Ovary (tissue), 3 donors: ENCODE measurements around the gene PLPPR3.

Experiments
- CTCF ChIP-seq, 3 donors: fragments of 450-650 bp in 2 of 3; fragments of 200-600 bp in 1 of 3; IDR thresholded peaks; one replicate each; pipeline versions ENCODE4 v1.5.1 to v1.8.0; 2016 to 2022; ENCODE audit warnings: antibody characterized with exemption in 3 of 3, mild to moderate bottlenecking in 1 of 3
- EP300 ChIP-seq: sonication (generic); formaldehyde crosslinking; IDR thresholded peaks from one replicate; pipeline ENCODE4 v1.6.1; 2017; ENCODE audit warnings: antibody characterized with exemption
- POLR2A ChIP-seq: fragments of 450-650 bp; IDR thresholded peaks from one replicate; pipeline ENCODE4 v1.6.1; 2017; ENCODE audit warnings: antibody characterized with exemption, mild to moderate bottlenecking, moderate library complexity
- donor health status: DM: no; HTN: no; CAD: no.

DNA sequence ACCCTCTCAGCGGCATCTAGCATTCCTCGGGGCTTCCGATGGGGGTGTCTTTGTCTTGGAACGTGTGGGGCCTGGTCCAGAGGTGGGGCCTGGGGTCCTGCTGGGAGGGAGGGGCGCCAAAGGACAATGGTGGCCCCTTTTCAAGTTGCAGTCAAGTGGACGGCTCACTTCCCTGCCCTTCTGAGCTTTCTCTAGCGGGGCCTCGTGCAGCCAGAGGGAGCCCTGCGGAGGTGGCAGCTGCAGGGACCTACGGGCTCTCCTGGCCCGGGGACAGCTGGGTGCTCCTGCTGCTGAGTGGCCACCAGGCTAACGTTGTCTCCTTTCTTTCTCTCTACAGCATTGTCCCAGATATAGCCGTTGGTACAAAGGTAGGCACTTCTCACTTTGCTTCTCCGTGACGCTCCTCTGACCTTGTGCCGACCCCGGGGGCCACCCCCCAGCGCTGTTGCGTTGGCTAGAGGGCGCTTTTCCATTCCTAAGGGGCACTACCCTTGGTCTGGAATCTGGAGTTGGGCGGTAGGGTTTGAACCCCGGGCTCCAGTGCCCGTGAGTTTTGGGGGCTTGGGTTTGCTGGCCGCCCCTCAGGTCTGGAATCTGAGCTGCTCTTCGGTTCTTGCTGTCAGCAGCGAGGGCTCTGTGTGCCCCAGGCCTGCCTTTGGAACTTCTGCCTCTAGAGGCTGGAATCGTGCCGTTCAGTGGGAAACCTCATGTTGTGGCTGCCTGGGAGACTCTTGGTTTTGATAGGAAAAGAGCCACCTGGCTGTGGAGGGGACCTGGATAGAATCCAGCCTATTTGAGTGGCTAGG is 22.5 kb downstream of the PLPPR3 start:
- TF ChIP-seq CTCF (IDR thresholded peaks at IDR 0.05) (no peak), EP300 (no peak), POLR2A (no peak)
